K562 (cell line): Measurements from ENCODE around the gene TSGA10IP. TPM values are rescaled to one million over a fixed set of nuclear protein-coding genes. Genes with fewer than 3 reads are reported as not detected.
A peak's percentile ranks its signal among the peaks of the same experiment; 100 is the strongest.

Source experiments
- ATAC-seq: fragments of 200-7000 bp; cut with Tn5 transposase; 3 replicates; pipeline ENCODE4 v1.9.1; 2020; ENCODE audit warnings: moderate library complexity
- BruUV-seq: library from RNA; stranded (reverse); fragments of 400-500 nt; replicated peaks from 2 replicates; lab custom pipeline; 2021; lab: Mats Ljungman, UMichigan
- CTCF ChIA-PET: fragments of 300-600 bp; formaldehyde crosslinking; extraction: SDS; loops from one replicate; lab custom pipeline; 2021; ENCODE audit warnings: low intra/inter-chr PET ratio; lab: Yijun Ruan, JAX
- POLR2A ChIA-PET: fragments of 300-600, 350-650 bp; sonication (Branson Sonifier 250); formaldehyde crosslinking; extraction: SDS; loops from one replicate; lab custom pipeline; 2021; ENCODE audit warnings: antibody characterized with exemption, inconsistent platforms; lab: Yijun Ruan, JAX
- DNase-seq, 4 experiments: peaks; one replicate each; pipeline versions ENCODE4 v3.0.0 to v3.0.0-alpha.2; 2011 to 2018; ENCODE audit warnings: low spot score in 3 of 4, mixed read lengths in 3 of 4; ENCODE audit errors: extremely low read depth in 1 of 4
- FAIRE-seq: peaks from 2 replicates; lab custom pipeline; 2011; peaks lifted over from hg19 to GRCh38; lab: Jason Lieb, UNC
- H2AFZ ChIP-seq: 2 replicates; pipeline ENCODE4 v1.6.0; 2011; ENCODE audit warnings: low read depth, low read length, control low read depth, inconsistent platforms
- H3K27ac ChIP-seq: fragments of 200-600 bp; 3 replicates; pipeline ENCODE4 v1.8.0; 2011; ENCODE audit warnings: low read depth, mild to moderate bottlenecking, control low read depth, inconsistent platforms, low read length, moderate library complexity, mixed read lengths; ENCODE audit errors: extremely low read depth
- H3K27me3 ChIP-seq, 2 experiments: fragments of 300-600 bp in 1 of 2; 2 replicates in 1 of 2; 3 replicates in 1 of 2; pipeline versions ENCODE4 v1.6.0 to v1.8.0; 2011; ENCODE audit warnings: inconsistent platforms in 2 of 2, low read length in 2 of 2, mild to moderate bottlenecking in 1 of 2, mixed read lengths in 1 of 2, moderate library complexity in 1 of 2; ENCODE audit not compliant: control insufficient read depth in 2 of 2, insufficient read depth in 2 of 2
- H3K36me3 ChIP-seq: fragments of 300-600 bp; 3 replicates; pipeline ENCODE4 v1.8.0; 2011; ENCODE audit warnings: mild to moderate bottlenecking, low read length, inconsistent platforms; ENCODE audit not compliant: control insufficient read depth, insufficient read depth
- H3K4me1 ChIP-seq, 2 experiments: fragments of 200-600 bp in 1 of 2; replicated peaks in 1 of 2; 2 replicates in 1 of 2; 3 replicates in 1 of 2; pipeline versions ENCODE4 v1.5.1 to v1.8.0; 2011; ENCODE audit warnings: inconsistent platforms in 2 of 2, low read length in 2 of 2, mild to moderate bottlenecking in 1 of 2, mixed read lengths in 1 of 2, moderate library complexity in 1 of 2; ENCODE audit not compliant: control insufficient read depth in 2 of 2, insufficient read depth in 2 of 2
- H3K4me2 ChIP-seq: 2 replicates; pipeline ENCODE4 v1.6.1; 2011; ENCODE audit warnings: low read length, control low read depth, inconsistent platforms, mixed read lengths; ENCODE audit not compliant: insufficient read depth
- H3K4me3 ChIP-seq: fragments of 200-600 bp; sonication (generic), shearing (Covaris generic); 2 replicates; pipeline ENCODE4 v1.5.1; 2016; ENCODE audit warnings: control low read depth, inconsistent platforms
- H3K79me2 ChIP-seq: fragments of 200-600 bp; 3 replicates; pipeline ENCODE4 v1.8.0; 2011; ENCODE audit warnings: low read length, inconsistent platforms; ENCODE audit not compliant: control insufficient read depth, insufficient read depth
- H3K9ac ChIP-seq, 2 experiments: 2 replicates each; pipeline versions ENCODE4 v1.6.0 to v1.6.1; 2011; ENCODE audit warnings: low read depth in 2 of 2, low read length in 2 of 2, control low read depth in 1 of 2, inconsistent platforms in 1 of 2, mild to moderate bottlenecking in 1 of 2, mixed read lengths in 1 of 2; ENCODE audit not compliant: insufficient read depth in 1 of 2
- H3K9me1 ChIP-seq: one replicate; pipeline ENCODE4 v1.6.0; 2011; ENCODE audit warnings: inconsistent platforms, mild to moderate bottlenecking, low read length, moderate library complexity; ENCODE audit not compliant: control insufficient read depth, insufficient read depth
- H3K9me3 ChIP-seq: replicated peaks from 2 replicates; pipeline ENCODE4 v1.5.1; 2011; ENCODE audit warnings: low read depth, low read length, inconsistent platforms; ENCODE audit not compliant: control insufficient read depth, insufficient read depth
- H4K20me1 ChIP-seq: replicated peaks from 2 replicates; pipeline ENCODE4 v1.6.1; 2011; ENCODE audit warnings: low read length, inconsistent platforms, mixed read lengths; ENCODE audit not compliant: control insufficient read depth, insufficient read depth
- ARID2 ChIP-seq: fragments of 450-650 bp; IDR thresholded peaks from 2 replicates; pipeline ENCODE4 v1.6.1; 2017; ENCODE audit warnings: antibody characterized with exemption, mild to moderate bottlenecking
- BRD9 ChIP-seq: fragments of 450-650 bp; IDR thresholded peaks from 2 replicates; pipeline ENCODE4 v1.6.1; 2018; ENCODE audit warnings: low read depth; ENCODE audit not compliant: partially characterized antibody
- BRF1 ChIP-seq: IDR thresholded peaks from 3 replicates; pipeline ENCODE4 v1.6.1; 2011; ENCODE audit warnings: borderline replicate concordance, mild to moderate bottlenecking; ENCODE audit not compliant: insufficient read length; ENCODE audit errors: extremely low read depth
- CBFB ChIP-seq: sonication (generic); formaldehyde crosslinking; IDR thresholded peaks from 2 replicates; pipeline ENCODE4 v1.4.0; 2020; ENCODE audit warnings: mild to moderate bottlenecking, missing genetic modification reagents
- CHD4 ChIP-seq: fragments of 200-600 bp; sonication (generic); IDR thresholded peaks from 3 replicates; pipeline ENCODE4 v1.6.1; 2012; ENCODE audit warnings: low read depth, mild to moderate bottlenecking, mixed read lengths, low read length, inconsistent platforms; ENCODE audit not compliant: insufficient read depth, insufficient replicate concordance, poor library complexity, severe bottlenecking
- CREB3L1 ChIP-seq: fragments of 450-650 bp; IDR thresholded peaks from 2 replicates; pipeline ENCODE4 v1.6.1; 2014; ENCODE audit warnings: low read depth, mild to moderate bottlenecking, moderate library complexity, borderline replicate concordance
- CXXC5 ChIP-seq: fragments of 250-450 bp; sonication (Bioruptor Pico); IDR thresholded peaks from 2 replicates; pipeline ENCODE4 v1.8.0; 2022; ENCODE audit warnings: inconsistent platforms, mild to moderate bottlenecking, moderate library complexity
- HMGN3 ChIP-seq: IDR thresholded peaks from 2 replicates; pipeline ENCODE4 v1.6.1; 2011; ENCODE audit warnings: borderline replicate concordance, low read depth, mild to moderate bottlenecking, mixed read lengths, low read length; ENCODE audit not compliant: insufficient read length; ENCODE audit errors: extremely low read depth
- IRF2 ChIP-seq: sonication (generic); formaldehyde crosslinking; IDR thresholded peaks from 2 replicates; pipeline ENCODE4 v1.8.1; 2022; ENCODE audit warnings: mild to moderate bottlenecking, missing genetic modification reagents
- RBM34 ChIP-seq: fragments of 200-400 bp; formaldehyde crosslinking; IDR thresholded peaks from 2 replicates; pipeline ENCODE4 v1.6.1; 2018; ENCODE audit warnings: low read length, borderline replicate concordance; ENCODE audit not compliant: insufficient read depth
- RCOR1 ChIP-seq, 2 experiments: IDR thresholded peaks; 2 replicates each; pipeline ENCODE4 v1.6.1; 2012; ENCODE audit warnings: low read depth in 2 of 2, low read length in 2 of 2, borderline replicate concordance in 1 of 2, improper control_type of control experiment in 1 of 2
- SMAD2 ChIP-seq: fragments of 150-350 bp; IDR thresholded peaks from 2 replicates; pipeline ENCODE4 v1.6.1; 2014; ENCODE audit warnings: low read depth, mild to moderate bottlenecking, low read length
- SOX6 ChIP-seq: fragments of 450-650 bp; IDR thresholded peaks from 2 replicates; pipeline ENCODE4 v1.6.1; 2014; ENCODE audit warnings: mild to moderate bottlenecking
- SREBF2 ChIP-seq: sonication (generic); formaldehyde crosslinking; IDR thresholded peaks from 2 replicates; pipeline ENCODE4 v1.4.0; 2020; ENCODE audit warnings: mild to moderate bottlenecking, missing genetic modification reagents
- TBP ChIP-seq: optimal IDR thresholded peaks from 2 replicates; pipeline ENCODE3; 2011; ENCODE audit warnings: low read depth, low read length, improper control_type of control experiment
- XRCC4 ChIP-seq: IDR thresholded peaks from one replicate; pipeline ENCODE4 v1.6.1; 2011; ENCODE audit not compliant: insufficient read depth, insufficient read length; ENCODE audit errors: extremely low read depth
- ZFX ChIP-seq: sonication (generic); formaldehyde crosslinking; IDR thresholded peaks from 2 replicates; pipeline ENCODE4 v1.8.0; 2022; ENCODE audit warnings: mild to moderate bottlenecking, missing genetic modification reagents, moderate library complexity
- ZNF133 ChIP-seq: fragments of 250-450 bp; sonication (Bioruptor Pico); IDR thresholded peaks from 2 replicates; pipeline ENCODE4 v1.4.0; 2020; ENCODE audit warnings: mild to moderate bottlenecking
- ZNF232 ChIP-seq: sonication (generic); formaldehyde crosslinking; IDR thresholded peaks from 2 replicates; pipeline ENCODE4 v1.8.0; 2022; ENCODE audit warnings: mild to moderate bottlenecking, missing genetic modification reagents
- ZNF431 ChIP-seq: sonication (generic); formaldehyde crosslinking; IDR thresholded peaks from 2 replicates; pipeline ENCODE4 v1.8.0; 2022; ENCODE audit warnings: mild to moderate bottlenecking, missing genetic modification reagents
- ZNF76 ChIP-seq: fragments of 250-450 bp; sonication (Bioruptor Pico); IDR thresholded peaks from 2 replicates; pipeline ENCODE4 v1.4.0; 2020; ENCODE audit warnings: mild to moderate bottlenecking, moderate library complexity, borderline replicate concordance
- WGBS: fragments of 100-300 bp; shearing (Covaris generic); methylation state at CpG from one replicate; pipeline ENCODE4 v1.1.6; 2016; ENCODE audit warnings: low coverage, mixed read lengths; ENCODE audit not compliant: insufficient coverage; ENCODE audit errors: missing lambda C conversion rate; 5-methylcytosine and 5-hydroxymethylcytosine counted together
- in situ Hi-C: fragments of 300-500 bp; cut with MboI; formaldehyde crosslinking; loops from 4 replicates; pipeline ENCODE4 v1.15.0; 2018; ENCODE audit warnings: inconsistent platforms, mixed read lengths
- intact Hi-C: fragments of 100-400 bp; cut with micrococcal nuclease; formaldehyde crosslinking; loops from 2 replicates; pipeline ENCODE4 v1.14.2; 2022
- polyA plus RNA-seq, 8 experiments: library from polyadenylated mRNA; depleted of rRNA in 4 of 8; stranded (reverse) in 5 of 8; unstranded in 3 of 8; fragments of >200 nt; fragmentation: Nextera tagmentation in 2 of 8; fragmentation: Illumina TruSeq in 1 of 8; extraction: Ambion mirVana in 2 of 8; extraction: Trizol in 1 of 8; gene quantifications; 2 replicates each; pipeline versions ENCODE4 v1.2.1 to v1.2.3, GENCODE V29; 2011 to 2014; ENCODE audit warnings: inconsistent platforms in 1 of 8, missing spikeins in 1 of 8
- total RNA-seq, 7 experiments: library from RNA; depleted of rRNA in 6 of 7; stranded (reverse); fragments of >200 nt in 6 of 7; fragmentation: Illumina TruSeq in 2 of 7; extraction: Trizol in 2 of 7; gene quantifications; 2 replicates each; pipeline versions ENCODE4 v1.2.1 to v1.2.3, GENCODE V29; 2011 to 2021; ENCODE audit warnings: low replicate concordance in 1 of 7

The TSGA10IP gene
- total and polyA plus RNA-seq, 9 of the 15 experiments (the other 6 are each of a cell fraction or from before 2014, with no cell fraction given): not detected

GRCh38 chr11:65961267-65962140 lies 16.2 kb downstream of the TSGA10IP start, which contains the start of gene SART1:
TSS of gene SART1 (plus strand) at chr11:65961734. CDS start at chr11:65961781, 47 bp downstream.
- WGBS: under 1% methylated on average over 89 of the region's 97 CpGs
- H3K9me3 ChIP-seq: no peaks in the 10 kb centered on the region
- DNase-seq: peak; percentile 95 to 99 (median 97)
- peaks cover 3% of the 10 kb centered on the region for H3K9me1 ChIP-seq
- ChIA-PET CTCF (no interaction called here), POLR2A (interaction anchor here (0.6 to 2.6 kb wide), 10 partner anchors 8 to 100 kb away, joined by 3 to 17 read pairs (median 4); partner anchors contain the start of genes CCDC85B and FOSL1)
- peak; percentile 97 for ATAC-seq
- peak within 1 kb of the TSS; percentile 96 to 98 for H3K9ac ChIP-seq
- H3K4me2 ChIP-seq: peak within 1 kb of the TSS; percentile 98
- H2AFZ ChIP-seq: peak within 1 kb of the TSS; percentile 96
- in situ Hi-C loops (no loop called here), intact Hi-C loops (loop anchor here (1.0 to 2.0 kb wide), 3 partner anchors 41 to 73 kb away; partner anchors contain the start of genes BANF1, C11orf68, DRAP1 and EIF1AD)
- 0 out of 2 replicates have a peak, but pooled peaks cover 2% of the 10 kb centered on the region for H4K20me1 ChIP-seq
- H3K4me3 ChIP-seq: peak within 1 kb of the TSS; percentile 100
- H3K36me3 ChIP-seq: peaks cover 32% of the 10 kb centered on the region; the same call in 2 of the 3 replicates
- peaks cover 12 to 41% of the 10 kb centered on the region in 2 experiments; a peak in 4 of 5 replicates for H3K4me1 ChIP-seq
- FAIRE-seq: peak; percentile 98
- peaks cover 35% of the 10 kb centered on the region for H3K79me2 ChIP-seq
- no peaks in the 10 kb centered on the region for H3K27me3 ChIP-seq
- TSS peak; percentile 97 for BruUV-seq
- peak within 1 kb of the TSS; percentile 96 for H3K27ac ChIP-seq
- TF ChIP-seq CBFB (no peak), HMGN3 (peak; percentile 65), TBP (peak; percentile 89), ZNF76 (peak; percentile 65; the same call in 1 of the 2 replicates), ZNF232 (CRISPR knock-in tag) (no peak), ZNF133 (CRISPR knock-in tag) (no peak), SOX6 (0 out of 2 replicates have a peak, but pooled peaks have one; percentile 34), CREB3L1 (peak; percentile 92), BRD9 (peak; percentile 69), ZNF431 (CRISPR knock-in tag) (peak; percentile 25; the same call in 1 of the 2 replicates), RCOR1 (IDR thresholded peaks at IDR 0.05; ENCODE audit: borderline replicate concordance in 1 of 2, low read depth in 2 of 2, low read length in 2 of 2) (peak in 1 of 2 experiments; percentile 11; a peak in 1 of 4 replicates), SREBF2 (CRISPR knock-in tag) (no peak), SMAD2 (no peak), ARID2 (no peak), CXXC5 (peak; percentile 92), IRF2 (CRISPR knock-in tag) (no peak), XRCC4 (no peak), CHD4 (no peak), ZFX (CRISPR knock-in tag) (peak; percentile 96), BRF1 (no peak), RBM34 (no peak)
